Mucosa of descending colon (tissue), 3 donors: ENCODE data around the gene DOCK6. TPM values are rescaled to one million over a fixed set of nuclear protein-coding genes. Genes with fewer than 3 reads are reported as not detected.

Source experiments
- ATAC-seq: fragments of 200-7000 bp; cut with Tn5 transposase; one replicate; pipeline ENCODE4 v1.9.1; 2020; ENCODE audit warnings: mild to moderate bottlenecking, moderate library complexity
- DNase-seq, 3 donors: peaks; one replicate each; pipeline ENCODE4 v3.0.0-alpha.2; 2020
- H3K36me3 ChIP-seq: fragments of 200-600 bp; one replicate; pipeline ENCODE4 v1.8.0; 2021; ENCODE audit warnings: low read depth, mild to moderate bottlenecking
- H3K4me1 ChIP-seq: fragments of 200-600 bp; one replicate; pipeline ENCODE4 v1.8.0; 2021; ENCODE audit warnings: low read depth, mild to moderate bottlenecking
- H3K4me3 ChIP-seq: fragments of 200-600 bp; one replicate; pipeline ENCODE4 v1.8.0; 2021; ENCODE audit warnings: mild to moderate bottlenecking
- H3K9me3 ChIP-seq: fragments of 200-600 bp; one replicate; pipeline ENCODE4 v1.8.0; 2021; ENCODE audit warnings: mild to moderate bottlenecking
- intact Hi-C, 2 donors: fragments of 100-400 bp; cut with DNase I in 1 of 2; cut with micrococcal nuclease in 1 of 2; formaldehyde crosslinking; loops; one replicate each; pipeline versions ENCODE4 v1.11.0 to v1.11.1; 2022; cut with DNase I, micrococcal nuclease
- total RNA-seq, 3 donors: library from RNA; stranded (reverse); fragmentation: NEBNext Ultra II Directional in 2 of 3; extraction: Animal tissue kit (Norgen Biotek cat#: 25700) in 2 of 3; gene quantifications; one replicate each; pipeline versions ENCODE4 v1.2.1 to v1.2.4, GENCODE V29; 2021 to 2023
- TF ChIP-seq, protein P1 (sequence below): fragments of 200-600 bp; IDR thresholded peaks from one replicate; pipeline ENCODE4 v1.8.0; 2022; ENCODE audit warnings: antibody characterized with exemption, mild to moderate bottlenecking
- donor health status: DM: no; HTN: no; CAD: no; lungs with moderate emphysema.
- donor health status: DM: no; HTN: no; CAD: no.
- donor health status: DM: no; HTN: yes; CAD: no.

DOCK6 gene
- total RNA-seq, 3 donors from 2014 or later, result 62.4 to 94.7 (median 62.8) TPM

DNA sequence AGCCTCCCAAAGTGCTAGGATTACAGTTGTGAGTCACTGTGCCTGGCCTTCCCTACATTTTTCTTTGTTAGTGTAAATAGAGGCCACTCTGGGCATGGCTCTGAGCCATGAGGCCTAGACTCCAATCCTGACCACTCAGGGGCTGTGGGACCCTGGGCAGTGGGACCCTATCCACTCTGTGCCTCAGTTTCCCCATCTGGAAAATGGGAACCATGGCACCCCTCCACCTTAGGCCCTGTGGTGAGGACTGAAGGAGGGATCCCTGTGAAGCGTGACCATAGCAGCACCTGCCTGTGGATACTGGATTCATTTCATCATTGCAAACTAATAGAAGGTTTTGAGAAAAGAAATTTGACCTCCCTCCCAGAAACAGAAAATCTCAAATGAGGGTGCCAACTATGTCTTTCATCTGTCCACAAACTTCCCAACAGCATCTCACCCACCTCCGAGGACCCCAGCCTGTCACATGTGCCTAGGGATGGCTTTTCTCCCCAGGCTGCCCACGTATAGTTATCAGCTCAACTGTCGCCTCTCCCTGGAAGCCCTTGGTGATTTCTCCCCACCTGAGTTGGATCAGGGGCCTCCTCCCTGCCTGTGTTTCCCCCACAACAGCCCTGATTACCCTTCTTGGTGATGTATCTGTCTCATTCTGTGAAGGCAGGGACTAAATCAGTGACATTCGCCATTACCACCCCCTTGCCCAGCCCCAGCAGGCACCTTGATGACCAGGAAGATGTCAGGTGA is 17.3 kb downstream of the DOCK6 start:
- TF ChIP-seq, protein P1, sequence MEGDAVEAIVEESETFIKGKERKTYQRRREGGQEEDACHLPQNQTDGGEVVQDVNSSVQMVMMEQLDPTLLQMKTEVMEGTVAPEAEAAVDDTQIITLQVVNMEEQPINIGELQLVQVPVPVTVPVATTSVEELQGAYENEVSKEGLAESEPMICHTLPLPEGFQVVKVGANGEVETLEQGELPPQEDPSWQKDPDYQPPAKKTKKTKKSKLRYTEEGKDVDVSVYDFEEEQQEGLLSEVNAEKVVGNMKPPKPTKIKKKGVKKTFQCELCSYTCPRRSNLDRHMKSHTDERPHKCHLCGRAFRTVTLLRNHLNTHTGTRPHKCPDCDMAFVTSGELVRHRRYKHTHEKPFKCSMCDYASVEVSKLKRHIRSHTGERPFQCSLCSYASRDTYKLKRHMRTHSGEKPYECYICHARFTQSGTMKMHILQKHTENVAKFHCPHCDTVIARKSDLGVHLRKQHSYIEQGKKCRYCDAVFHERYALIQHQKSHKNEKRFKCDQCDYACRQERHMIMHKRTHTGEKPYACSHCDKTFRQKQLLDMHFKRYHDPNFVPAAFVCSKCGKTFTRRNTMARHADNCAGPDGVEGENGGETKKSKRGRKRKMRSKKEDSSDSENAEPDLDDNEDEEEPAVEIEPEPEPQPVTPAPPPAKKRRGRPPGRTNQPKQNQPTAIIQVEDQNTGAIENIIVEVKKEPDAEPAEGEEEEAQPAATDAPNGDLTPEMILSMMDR, result no peak
- Histone ChIP-seq H3K4me1 (no peaks in the 10 kb centered on the region), H3K36me3 (no peaks in the 10 kb centered on the region), H3K9me3 (no peaks in the 10 kb centered on the region), H3K4me3 (no peak overlapping the region)
- intact Hi-C loops, result no loop called here
- ATAC-seq, result no peak
- DNase-seq, result no peak

DNA sequence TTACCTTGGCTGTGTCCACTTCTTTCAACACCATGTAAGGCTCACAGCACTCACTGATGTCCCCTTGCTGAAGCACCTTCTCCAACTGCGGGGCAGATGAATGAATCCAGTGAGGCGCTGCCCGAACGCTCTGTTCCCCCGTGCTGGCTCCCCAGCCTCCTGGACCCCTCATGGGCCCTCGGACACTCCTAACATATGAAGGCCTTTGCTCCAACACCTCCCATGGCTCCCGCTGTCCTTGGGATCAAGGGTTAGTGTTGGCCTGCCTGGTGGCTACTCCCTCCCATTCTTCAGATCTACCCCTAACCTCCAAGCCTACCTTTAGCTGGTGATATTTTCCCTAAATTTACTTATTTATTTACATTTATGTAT is 18.5 kb downstream of the DOCK6 start:
- Histone ChIP-seq H3K36me3 (no peaks in the 10 kb centered on the region), H3K4me3 (no peak overlapping the region), H3K9me3 (no peaks in the 10 kb centered on the region), H3K4me1 (no peaks in the 10 kb centered on the region)
- intact Hi-C loops, result no loop called here
- ATAC-seq, result no peak
- TF ChIP-seq, protein P1, result no peak
- DNase-seq, result no peak

DNA sequence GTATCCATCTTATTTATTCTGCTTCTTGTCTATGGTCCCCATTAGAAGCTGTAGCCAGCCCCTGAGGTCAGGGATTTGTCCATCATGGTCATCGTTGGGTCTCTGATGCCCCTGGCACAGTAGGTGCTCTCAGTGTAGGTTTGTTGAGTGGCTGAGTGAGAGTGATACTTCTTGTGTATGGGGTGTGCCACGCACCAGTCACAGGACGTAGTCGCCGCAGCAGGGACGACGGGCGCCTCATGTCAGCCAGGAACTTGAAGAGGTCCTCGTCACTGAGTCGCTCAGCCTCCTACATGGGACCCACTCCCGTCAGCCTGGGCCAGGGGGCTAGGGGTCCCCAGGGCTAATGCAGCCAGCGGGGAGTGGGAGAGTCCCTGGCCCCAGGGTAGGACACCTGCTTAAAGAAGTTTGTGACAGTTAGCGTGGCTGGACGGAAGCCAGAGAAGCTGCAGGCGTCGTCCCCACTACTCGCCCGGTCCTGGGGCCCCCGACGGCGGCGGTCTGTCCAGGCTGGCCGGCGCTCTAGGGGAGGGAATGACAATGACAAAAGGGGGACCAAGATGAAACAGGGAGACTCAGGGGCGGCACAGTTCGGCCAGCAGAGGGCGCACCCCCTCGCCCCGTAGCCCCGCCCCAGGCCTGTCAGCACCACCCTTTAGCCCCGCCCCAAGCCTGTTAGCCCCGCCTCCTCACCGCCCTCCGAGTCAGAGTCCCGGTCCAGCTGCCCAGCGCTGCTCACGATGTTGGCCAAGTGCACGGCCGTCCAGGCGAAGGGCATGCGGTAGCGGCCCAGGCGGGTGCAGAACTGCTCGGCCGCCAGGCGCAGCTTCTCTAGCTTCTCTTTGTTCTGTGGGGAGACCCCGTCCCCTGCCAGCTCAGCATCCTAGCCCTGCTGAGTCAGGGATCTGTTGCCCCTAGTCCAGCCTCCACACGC is 19.2 kb downstream of the DOCK6 start:
- Histone ChIP-seq H3K36me3 (no peaks in the 10 kb centered on the region), H3K4me3 (no peak overlapping the region), H3K4me1 (no peaks in the 10 kb centered on the region), H3K9me3 (no peaks in the 10 kb centered on the region)
- TF ChIP-seq, protein P1, result peak; percentile 75
- intact Hi-C loops, result no loop called here
- DNase-seq, result peak; percentile 91 to 94 (median 94)
- peak; percentile 99 for ATAC-seq

DNA sequence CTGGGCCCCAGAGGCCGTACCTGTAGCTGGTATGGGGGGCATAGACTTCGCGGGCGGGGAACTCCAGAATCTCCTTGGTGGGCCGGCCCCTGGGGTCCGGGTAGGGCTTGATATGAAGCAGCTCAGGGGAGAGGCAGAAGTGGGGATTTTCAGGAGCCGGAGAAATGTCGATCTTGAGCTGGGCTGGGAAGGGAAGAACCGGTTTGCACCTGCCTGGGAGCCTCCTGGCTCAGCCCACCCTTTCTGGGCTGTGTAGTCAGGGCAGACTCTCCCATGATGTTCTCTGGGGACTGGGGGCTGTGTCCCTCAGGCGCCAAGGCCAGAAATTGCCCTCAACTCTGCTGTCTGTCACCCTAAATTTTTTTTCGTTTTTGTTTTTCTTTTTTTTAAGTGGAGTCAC is 20.3 kb downstream of the DOCK6 start:
- TF ChIP-seq, protein P1, result no peak
- intact Hi-C loops, result no loop called here
- no peak for DNase-seq
- no peaks in the 10 kb centered on the region for H3K4me1 ChIP-seq
- no peak for ATAC-seq
- H3K36me3 ChIP-seq, result no peaks in the 10 kb centered on the region
- no peaks in the 10 kb centered on the region for H3K9me3 ChIP-seq
- H3K4me3 ChIP-seq, result no peak overlapping the region

DNA sequence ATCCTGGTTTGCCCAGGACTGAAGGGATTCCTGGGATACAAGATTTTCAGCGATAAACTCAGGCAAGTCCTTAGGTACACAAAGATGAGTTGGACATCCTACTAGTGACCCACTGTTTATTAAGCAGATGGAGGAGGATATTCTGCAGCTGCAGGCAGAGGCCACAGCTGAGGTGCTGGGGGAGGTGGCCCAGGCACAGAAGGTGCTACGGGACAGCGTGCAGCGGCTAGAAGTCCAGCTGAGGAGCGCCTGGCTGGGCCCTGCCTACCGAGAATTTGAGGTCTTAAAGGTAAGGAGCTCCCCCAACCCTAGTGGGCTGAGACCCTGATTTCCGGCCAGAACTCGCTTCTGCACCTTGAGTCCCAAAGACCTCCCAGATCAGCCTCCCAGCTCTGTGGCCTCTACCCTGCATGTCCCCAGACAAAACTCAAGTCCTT is 22.3 kb downstream of the DOCK6 start:
- no peaks in the 10 kb centered on the region for H3K9me3 ChIP-seq
- no peak overlapping the region for H3K4me3 ChIP-seq
- intact Hi-C loops, result no loop called here
- DNase-seq (no peak), ATAC-seq (no peak)
- TF ChIP-seq, protein P1, result no peak
- no peaks in the 10 kb centered on the region for H3K36me3 ChIP-seq
- H3K4me1 ChIP-seq, result no peaks in the 10 kb centered on the region
